ENCODE results near the gene A1BG.

GRCh38 chr19:58364146-58364545, 10.9 kb upstream of the A1BG start:
- TF ChIP-seq TCF7L2 (IDR thresholded peaks at IDR 0.05; ENCODE audit: borderline replicate concordance, extremely low read depth, insufficient read depth, insufficient read length) (no peak), CTCF (IDR thresholded peaks at IDR 0.05 in 2 of 3, conservative IDR thresholded peaks at IDR 0.05 in 1 of 3; ENCODE audit: borderline replicate concordance in 1 of 3, insufficient read depth in 1 of 3, low read depth in 2 of 3, low read length in 2 of 3) (no peak), EZH2phosphoT487 (IDR thresholded peaks at IDR 0.05; ENCODE audit: borderline replicate concordance) (no peak), ZNF274 (IDR thresholded peaks at IDR 0.05; ENCODE audit: low read depth, low read length) (no peak), MAX (IDR thresholded peaks at IDR 0.05) (no peak), REST (IDR thresholded peaks at IDR 0.05; ENCODE audit: low read depth) (no peak), POLR2AphosphoS5 (IDR thresholded peaks at IDR 0.05; ENCODE audit: low read depth, low read length) (no peak), ZFX (IDR thresholded peaks at IDR 0.05) (no peak), SP1 (IDR thresholded peaks at IDR 0.05; ENCODE audit: low read depth) (no peak), EZH2 (IDR thresholded peaks at IDR 0.05) (no peak), POLR2A (IDR thresholded peaks at IDR 0.05; ENCODE audit: borderline replicate concordance, extremely low read depth, insufficient read depth, insufficient read length) (no peak)
